Measurements from ENCODE around the gene DAP3. TPM values are rescaled to one million over a fixed set of nuclear protein-coding genes. Genes with fewer than 3 reads are reported as not detected.
"Not testable (repeated sequence)": the region's sequence is repeated elsewhere in the genome, so short reads cannot be mapped to it uniquely, and the experiment has no call there.

The DAP3 gene
- total and polyA plus RNA-seq, 9 of the 15 experiments (the other 6 are each of a cell fraction or from before 2014, with no cell fraction given) = 155 to 484 (median 298) TPM

- H4K20me1 ChIP-seq (replicated peaks; ENCODE audit: control insufficient read depth, insufficient read depth, low read length); H3K9ac ChIP-seq (ENCODE audit: insufficient read depth in 1 of 2, low read depth in 2 of 2, low read length in 2 of 2); H3K4me3 ChIP-seq; FAIRE-seq; H3K4me1 ChIP-seq (replicated peaks in 1 of 2; ENCODE audit: control insufficient read depth in 2 of 2, insufficient read depth in 2 of 2, low read length in 2 of 2); H3K27ac ChIP-seq (ENCODE audit: extremely low read depth, low read depth, low read length); ATAC-seq; H3K4me2 ChIP-seq (ENCODE audit: insufficient read depth, low read length); H3K9me1 ChIP-seq (ENCODE audit: control insufficient read depth, insufficient read depth, low read length); BruUV-seq (replicated peaks); H3K9me3 ChIP-seq (replicated peaks; ENCODE audit: control insufficient read depth, insufficient read depth, low read depth, low read length); CTCF ChIA-PET (ENCODE audit: low intra/inter-chr PET ratio); H2AFZ ChIP-seq (ENCODE audit: low read depth, low read length); H3K27me3 ChIP-seq (ENCODE audit: control insufficient read depth in 2 of 2, insufficient read depth in 2 of 2, low read length in 2 of 2); in situ Hi-C loops (cut with MboI); DNase-seq (ENCODE audit: extremely low read depth in 1 of 4, low spot score in 3 of 4): not testable (repeated sequence)
- H3K79me2 ChIP-seq (ENCODE audit: control insufficient read depth, insufficient read depth, low read length) = peaks cover 43% of the 10 kb centered on the region
- POLR2A ChIA-PET = interaction anchor here (1.0 to 1.4 kb wide), 2 partner anchors 11 to 12 kb away, joined by 3 to 4 read pairs; no protein-coding TSS in a partner anchor
- intact Hi-C loops (cut with micrococcal nuclease) = loop anchor here (5.0 kb wide), 1 partner anchor 48 kb away; no protein-coding TSS in a partner anchor
- peaks cover 88% of the 10 kb centered on the region for H3K36me3 ChIP-seq (ENCODE audit: control insufficient read depth, insufficient read depth, low read length)
- 100% methylated on average over 1 of the region's 1 CpG for WGBS (ENCODE audit: insufficient coverage, low coverage, missing lambda C conversion rate)
Observed at GRCh38 chr1:155678992-155679391, 9.9 kb upstream of the DAP3 start.

- no peak overlapping the region for H3K4me2 ChIP-seq (ENCODE audit: insufficient read depth, low read length)
- CTCF ChIA-PET (ENCODE audit: low intra/inter-chr PET ratio) = no interaction called here
- POLR2A ChIA-PET = interaction anchor here (1.0 to 1.3 kb wide), 3 partner anchors 10 to 64 kb away, joined by 3 to 5 read pairs (median 4); no protein-coding TSS in a partner anchor
- H3K79me2 ChIP-seq (ENCODE audit: control insufficient read depth, insufficient read depth, low read length) = peaks cover 58% of the 10 kb centered on the region
- no peak overlapping the region for H3K4me3 ChIP-seq
- FAIRE-seq (no peak), ATAC-seq (no peak), DNase-seq (ENCODE audit: extremely low read depth in 1 of 4, low spot score in 3 of 4) (no peak)
- no peaks in the 10 kb centered on the region; a peak in 1 of 5 replicates for H3K4me1 ChIP-seq (replicated peaks in 1 of 2; ENCODE audit: control insufficient read depth in 2 of 2, insufficient read depth in 2 of 2, low read length in 2 of 2)
- H4K20me1 ChIP-seq (replicated peaks; ENCODE audit: control insufficient read depth, insufficient read depth, low read length) = no peaks in the 10 kb centered on the region; the same call in 1 of the 2 replicates
- no peak overlapping the region for H2AFZ ChIP-seq (ENCODE audit: low read depth, low read length)
- 87% methylated on average over 6 of the region's 6 CpGs for WGBS (ENCODE audit: insufficient coverage, low coverage, missing lambda C conversion rate)
- in situ Hi-C loops (cut with MboI) = no loop called here
- H3K9me3 ChIP-seq (replicated peaks; ENCODE audit: control insufficient read depth, insufficient read depth, low read depth, low read length) = no peaks in the 10 kb centered on the region
- BruUV-seq (replicated peaks) = no TSS peak
- peaks cover 76% of the 10 kb centered on the region for H3K36me3 ChIP-seq (ENCODE audit: control insufficient read depth, insufficient read depth, low read length)
- no peaks in the 10 kb centered on the region for H3K9me1 ChIP-seq (ENCODE audit: control insufficient read depth, insufficient read depth, low read length)
- no peak for TF ChIP-seq ASH1L (IDR thresholded peaks at IDR 0.05; ENCODE audit: borderline replicate concordance, low read depth, partially characterized antibody)
- TF ChIP-seq ZFX (CRISPR knock-in tag; IDR thresholded peaks at IDR 0.05) = no peak
- TF ChIP-seq POLR2B (IDR thresholded peaks at IDR 0.05; ENCODE audit: low read depth, partially characterized antibody) = no peak
- TF ChIP-seq TAF15 (IDR thresholded peaks at IDR 0.05; ENCODE audit: low read depth, low read length) = no peak
- TF ChIP-seq NEUROD1 (IDR thresholded peaks at IDR 0.05; ENCODE audit: borderline replicate concordance, low read depth, low read length, partially characterized antibody) = no peak
- TF ChIP-seq LEF1 (IDR thresholded peaks at IDR 0.05) = no peak
- TF ChIP-seq SRSF1 (IDR thresholded peaks at IDR 0.05; ENCODE audit: low read depth, low read length) = no peak
- no peak for TF ChIP-seq XRCC5 (IDR thresholded peaks at IDR 0.05; ENCODE audit: low read depth, low read length)
- TF ChIP-seq ZC3H8 (IDR thresholded peaks at IDR 0.05) = no peak
- no peak for TF ChIP-seq ZFP30 (CRISPR knock-in tag; IDR thresholded peaks at IDR 0.05; ENCODE audit: borderline replicate concordance)
- H3K27me3 ChIP-seq (ENCODE audit: control insufficient read depth in 2 of 2, insufficient read depth in 2 of 2, low read length in 2 of 2) = no peaks in the 10 kb centered on the region
- H3K27ac ChIP-seq (ENCODE audit: extremely low read depth, low read depth, low read length) = no peak overlapping the region
- intact Hi-C loops (cut with micrococcal nuclease) = no loop called here
- H3K9ac ChIP-seq (ENCODE audit: insufficient read depth in 1 of 2, low read depth in 2 of 2, low read length in 2 of 2) = no peak overlapping the region
Observed at GRCh38 chr1:155680531-155680930, 8.4 kb upstream of the DAP3 start.
